Measurements from ENCODE around the gene P2RX2.
"Not testable (repeated sequence)": the region's sequence is repeated elsewhere in the genome, so short reads cannot be mapped to it uniquely, and the experiment has no call there.

Gene P2RX2

GRCh38 chr12:132583411-132583710 is 35.2 kb upstream of the P2RX2 start:
- no peak for DNase-seq (ENCODE audit: low read depth in 2 of 2, low spot score in 1 of 2)

- DNase-seq (ENCODE audit: low read depth in 2 of 2, low spot score in 1 of 2): no peak
Observed at GRCh38 chr12:132583736-132584135, 34.8 kb upstream of the P2RX2 start.

- no peak for DNase-seq (ENCODE audit: low read depth in 2 of 2, low spot score in 1 of 2)
Observed at GRCh38 chr12:132584429-132584828, 34.1 kb upstream of the P2RX2 start.

GRCh38 chr12:132585177-132585576 is 33.4 kb upstream of the P2RX2 start:
- DNase-seq (ENCODE audit: low read depth in 2 of 2, low spot score in 1 of 2): no peak

- DNase-seq (ENCODE audit: low read depth in 2 of 2, low spot score in 1 of 2): no peak
Observed at GRCh38 chr12:132586929-132587328, 31.6 kb upstream of the P2RX2 start.

GRCh38 chr12:132587781-132588180 is 30.8 kb upstream of the P2RX2 start:
- DNase-seq (ENCODE audit: low read depth in 2 of 2, low spot score in 1 of 2): no peak

GRCh38 chr12:132588319-132588718 is 30.3 kb upstream of the P2RX2 start:
- DNase-seq (ENCODE audit: low read depth in 2 of 2, low spot score in 1 of 2): no peak

GRCh38 chr12:132588821-132589669 is 29.5 kb upstream of the P2RX2 start:
- no peak for DNase-seq (ENCODE audit: low read depth in 2 of 2, low spot score in 1 of 2)

GRCh38 chr12:132591107-132591935 is 27.3 kb upstream of the P2RX2 start:
- DNase-seq (ENCODE audit: low read depth in 2 of 2, low spot score in 1 of 2): no peak

- DNase-seq (ENCODE audit: low read depth in 2 of 2, low spot score in 1 of 2): no peak
Observed at GRCh38 chr12:132592282-132592970, 26.1 kb upstream of the P2RX2 start.

GRCh38 chr12:132593071-132593470 is 25.5 kb upstream of the P2RX2 start:
- no peak for DNase-seq (ENCODE audit: low read depth in 2 of 2, low spot score in 1 of 2)

GRCh38 chr12:132593521-132593920 is 25.1 kb upstream of the P2RX2 start:
- no peak for DNase-seq (ENCODE audit: low read depth in 2 of 2, low spot score in 1 of 2)

GRCh38 chr12:132593938-132594358 is 24.6 kb upstream of the P2RX2 start:
- no peak for DNase-seq (ENCODE audit: low read depth in 2 of 2, low spot score in 1 of 2)

- DNase-seq (ENCODE audit: low read depth in 2 of 2, low spot score in 1 of 2): no peak
Observed at GRCh38 chr12:132595183-132595582, 23.4 kb upstream of the P2RX2 start.

GRCh38 chr12:132596016-132596415 is 22.6 kb upstream of the P2RX2 start:
- no peak for DNase-seq (ENCODE audit: low read depth in 2 of 2, low spot score in 1 of 2)

GRCh38 chr12:132597333-132598316 is 21.0 kb upstream of the P2RX2 start:
- DNase-seq (ENCODE audit: low read depth in 2 of 2, low spot score in 1 of 2): no peak

- not testable (repeated sequence) for DNase-seq (ENCODE audit: low read depth in 2 of 2, low spot score in 1 of 2)
Observed at GRCh38 chr12:132599502-132599901, 19.1 kb upstream of the P2RX2 start.

- DNase-seq (ENCODE audit: low read depth in 2 of 2, low spot score in 1 of 2): no peak
Observed at GRCh38 chr12:132600048-132601032, 18.2 kb upstream of the P2RX2 start.

- no peak for DNase-seq (ENCODE audit: low read depth in 2 of 2, low spot score in 1 of 2)
Observed at GRCh38 chr12:132601171-132601883, 17.2 kb upstream of the P2RX2 start.

Measured in stimulated activated CD8-positive, alpha-beta memory T cell treated with anti-CD3 and anti-CD28 coated beads, Interleukin-4, amount 100 ng/mL, for 4 hours (primary cell).